LNCAP (cell line): Measurements from ENCODE around the gene LNP1.

Experiments
- TF ChIP-seq, protein P1 (sequence below): fragments of 450-650 bp; IDR thresholded peaks from 2 replicates; pipeline ENCODE4 v1.5.1; 2017; ENCODE audit warnings: mild to moderate bottlenecking

LNP1 gene

DNA sequence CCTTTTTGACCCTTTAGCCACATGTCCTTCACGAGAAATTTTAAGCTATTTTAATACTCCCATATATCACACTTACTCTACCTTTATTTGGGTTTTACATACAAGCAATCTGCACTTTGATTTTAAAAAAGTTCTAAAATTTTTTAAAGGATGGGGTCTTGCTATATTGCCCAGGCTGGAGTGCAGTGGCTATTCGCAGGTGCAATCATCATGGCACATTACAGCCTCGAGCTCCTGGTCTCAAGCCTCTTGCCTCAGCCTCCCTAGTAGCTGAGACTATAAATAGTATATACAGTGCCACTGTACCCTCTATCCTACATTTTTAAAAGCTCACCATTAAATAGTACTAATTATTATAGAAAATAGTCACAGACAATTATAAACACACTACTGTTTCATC is 36.9 kb upstream of the LNP1 start:
- TF ChIP-seq, protein P1, sequence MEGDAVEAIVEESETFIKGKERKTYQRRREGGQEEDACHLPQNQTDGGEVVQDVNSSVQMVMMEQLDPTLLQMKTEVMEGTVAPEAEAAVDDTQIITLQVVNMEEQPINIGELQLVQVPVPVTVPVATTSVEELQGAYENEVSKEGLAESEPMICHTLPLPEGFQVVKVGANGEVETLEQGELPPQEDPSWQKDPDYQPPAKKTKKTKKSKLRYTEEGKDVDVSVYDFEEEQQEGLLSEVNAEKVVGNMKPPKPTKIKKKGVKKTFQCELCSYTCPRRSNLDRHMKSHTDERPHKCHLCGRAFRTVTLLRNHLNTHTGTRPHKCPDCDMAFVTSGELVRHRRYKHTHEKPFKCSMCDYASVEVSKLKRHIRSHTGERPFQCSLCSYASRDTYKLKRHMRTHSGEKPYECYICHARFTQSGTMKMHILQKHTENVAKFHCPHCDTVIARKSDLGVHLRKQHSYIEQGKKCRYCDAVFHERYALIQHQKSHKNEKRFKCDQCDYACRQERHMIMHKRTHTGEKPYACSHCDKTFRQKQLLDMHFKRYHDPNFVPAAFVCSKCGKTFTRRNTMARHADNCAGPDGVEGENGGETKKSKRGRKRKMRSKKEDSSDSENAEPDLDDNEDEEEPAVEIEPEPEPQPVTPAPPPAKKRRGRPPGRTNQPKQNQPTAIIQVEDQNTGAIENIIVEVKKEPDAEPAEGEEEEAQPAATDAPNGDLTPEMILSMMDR, result no peak

- TF ChIP-seq, protein P1, result no peak
These were observed 34.9 kb upstream of the LNP1 start for GRCh38 chr3:100366424-100366823.

DNA sequence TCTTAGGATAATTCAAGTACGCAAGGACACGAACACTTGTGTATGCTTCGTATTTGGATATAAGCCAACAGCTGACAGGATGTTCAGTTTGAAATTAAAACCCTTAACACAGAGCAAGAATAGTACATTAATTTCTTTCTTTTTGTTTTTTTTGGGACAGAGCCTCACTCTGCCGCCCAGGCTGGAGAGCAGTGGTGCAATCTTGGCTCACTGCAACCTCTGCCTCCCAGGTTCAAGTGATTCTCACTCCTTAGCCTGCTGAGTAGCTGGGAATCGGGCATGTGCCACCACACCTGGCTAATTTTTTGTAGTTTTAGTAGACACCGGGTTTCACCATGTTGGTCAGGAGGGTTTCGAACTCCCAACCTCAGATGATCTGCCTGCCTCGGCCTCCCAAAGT is 32.9 kb upstream of the LNP1 start:
- TF ChIP-seq, protein P1, result no peak

GRCh38 chr3:100370756-100371155 is 30.6 kb upstream of the LNP1 start:
- TF ChIP-seq, protein P1, result no peak

GRCh38 chr3:100374521-100374920 is 26.8 kb upstream of the LNP1 start:
- TF ChIP-seq, protein P1, result no peak

- TF ChIP-seq, protein P1, result no peak
These were observed 25.0 kb upstream of the LNP1 start for GRCh38 chr3:100376301-100376700.

DNA sequence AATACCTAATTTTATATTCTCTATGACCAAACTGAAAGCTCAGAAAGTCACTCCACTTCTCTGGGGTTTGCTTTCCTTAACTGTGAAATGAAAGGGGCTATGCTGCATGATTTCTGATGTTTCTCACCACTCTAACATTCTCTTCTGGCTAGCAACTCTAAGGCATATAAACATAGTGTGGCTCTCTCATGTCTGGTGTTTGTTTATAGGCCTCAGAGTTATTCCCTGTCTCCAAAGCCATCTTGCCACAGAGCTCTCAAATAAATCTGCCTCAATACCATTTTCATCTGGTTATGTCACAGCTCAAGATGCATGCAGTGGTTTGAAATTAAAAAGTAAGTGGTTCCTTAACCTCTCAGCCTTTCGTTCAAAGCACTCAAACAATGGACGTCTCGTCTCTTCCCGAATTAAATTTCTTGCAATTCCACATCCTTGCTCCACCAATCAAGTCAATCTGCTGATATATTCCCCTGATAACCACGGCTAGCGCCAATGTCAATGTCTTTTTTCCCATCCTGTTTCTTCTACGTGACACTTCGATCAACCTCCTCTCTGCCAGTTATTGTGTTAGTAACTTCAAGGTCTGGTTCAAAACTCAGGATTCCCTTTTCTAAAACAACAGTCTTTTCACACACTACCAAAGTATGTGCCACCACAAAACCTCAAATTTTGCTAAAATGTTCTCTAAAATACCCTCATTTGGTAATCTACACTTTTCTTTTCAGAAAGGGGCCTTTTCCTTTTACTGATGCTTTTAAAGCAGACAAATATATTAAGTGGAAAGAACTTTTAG is 16.4 kb upstream of the LNP1 start:
- TF ChIP-seq, protein P1, result no peak
